DOHH2 (cell line): ENCODE results near the gene OR4D2.

Experiments used
- EZH2phosphoT487 ChIP-seq: fragments of 200-600 bp; sonication (generic); IDR thresholded peaks from 2 replicates; pipeline ENCODE4 v1.6.1; 2017; ENCODE audit warnings: borderline replicate concordance, mild to moderate bottlenecking, antibody characterized with exemption, low read length, moderate library complexity, mixed read lengths
- TF ChIP-seq, protein P1 (sequence below): fragments of 200-600 bp; sonication (generic); IDR thresholded peaks from one replicate; pipeline ENCODE4 v1.5.1; 2014; ENCODE audit warnings: antibody characterized with exemption, mild to moderate bottlenecking, low read depth, low read length; ENCODE audit not compliant: poor library complexity, severe bottlenecking

DNA sequence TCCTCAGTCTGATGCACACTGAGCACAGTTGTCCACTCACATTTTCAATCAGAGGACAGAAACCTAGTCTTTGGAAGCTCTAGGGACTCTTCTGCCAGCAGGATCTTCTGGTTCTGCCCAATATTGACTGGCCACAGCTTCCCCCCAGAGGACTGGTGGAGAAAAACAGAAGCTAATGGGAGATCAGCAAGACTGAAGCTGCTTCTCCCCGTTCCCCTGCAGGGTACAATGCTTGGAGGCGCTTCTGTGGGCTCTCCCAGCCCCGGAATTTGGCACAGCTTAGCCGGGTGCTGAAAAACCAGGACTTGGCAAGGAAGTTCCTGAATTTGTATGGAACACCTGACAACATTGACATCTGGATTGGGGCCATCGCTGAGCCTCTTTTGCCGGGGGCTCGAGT lies 36.1 kb downstream of the OR4D2 start:
- TF ChIP-seq, protein P1, sequence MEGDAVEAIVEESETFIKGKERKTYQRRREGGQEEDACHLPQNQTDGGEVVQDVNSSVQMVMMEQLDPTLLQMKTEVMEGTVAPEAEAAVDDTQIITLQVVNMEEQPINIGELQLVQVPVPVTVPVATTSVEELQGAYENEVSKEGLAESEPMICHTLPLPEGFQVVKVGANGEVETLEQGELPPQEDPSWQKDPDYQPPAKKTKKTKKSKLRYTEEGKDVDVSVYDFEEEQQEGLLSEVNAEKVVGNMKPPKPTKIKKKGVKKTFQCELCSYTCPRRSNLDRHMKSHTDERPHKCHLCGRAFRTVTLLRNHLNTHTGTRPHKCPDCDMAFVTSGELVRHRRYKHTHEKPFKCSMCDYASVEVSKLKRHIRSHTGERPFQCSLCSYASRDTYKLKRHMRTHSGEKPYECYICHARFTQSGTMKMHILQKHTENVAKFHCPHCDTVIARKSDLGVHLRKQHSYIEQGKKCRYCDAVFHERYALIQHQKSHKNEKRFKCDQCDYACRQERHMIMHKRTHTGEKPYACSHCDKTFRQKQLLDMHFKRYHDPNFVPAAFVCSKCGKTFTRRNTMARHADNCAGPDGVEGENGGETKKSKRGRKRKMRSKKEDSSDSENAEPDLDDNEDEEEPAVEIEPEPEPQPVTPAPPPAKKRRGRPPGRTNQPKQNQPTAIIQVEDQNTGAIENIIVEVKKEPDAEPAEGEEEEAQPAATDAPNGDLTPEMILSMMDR, result no peak
- TF ChIP-seq EZH2phosphoT487, result no peak
